GM20000 (cell line): ENCODE measurements around the gene TMEM63B.
"Not testable (repeated sequence)": the region's sequence is repeated elsewhere in the genome, so short reads cannot be mapped to it uniquely, and the experiment has no call there.

Source experiments
- DNase-seq: peaks from one replicate; pipeline ENCODE4 v3.0.0; 2012; ENCODE audit warnings: low spot score
- TF ChIP-seq, protein P1 (sequence below): IDR thresholded peaks from 2 replicates; pipeline ENCODE4 v1.5.1; 2012; ENCODE audit warnings: mild to moderate bottlenecking, control low read depth; ENCODE audit errors: extremely low read depth, missing control alignments

The TMEM63B gene

GRCh38 chr6:44082872-44083321 is 44.5 kb upstream of the TMEM63B start:
- no peak for DNase-seq
- TF ChIP-seq, protein P1, sequence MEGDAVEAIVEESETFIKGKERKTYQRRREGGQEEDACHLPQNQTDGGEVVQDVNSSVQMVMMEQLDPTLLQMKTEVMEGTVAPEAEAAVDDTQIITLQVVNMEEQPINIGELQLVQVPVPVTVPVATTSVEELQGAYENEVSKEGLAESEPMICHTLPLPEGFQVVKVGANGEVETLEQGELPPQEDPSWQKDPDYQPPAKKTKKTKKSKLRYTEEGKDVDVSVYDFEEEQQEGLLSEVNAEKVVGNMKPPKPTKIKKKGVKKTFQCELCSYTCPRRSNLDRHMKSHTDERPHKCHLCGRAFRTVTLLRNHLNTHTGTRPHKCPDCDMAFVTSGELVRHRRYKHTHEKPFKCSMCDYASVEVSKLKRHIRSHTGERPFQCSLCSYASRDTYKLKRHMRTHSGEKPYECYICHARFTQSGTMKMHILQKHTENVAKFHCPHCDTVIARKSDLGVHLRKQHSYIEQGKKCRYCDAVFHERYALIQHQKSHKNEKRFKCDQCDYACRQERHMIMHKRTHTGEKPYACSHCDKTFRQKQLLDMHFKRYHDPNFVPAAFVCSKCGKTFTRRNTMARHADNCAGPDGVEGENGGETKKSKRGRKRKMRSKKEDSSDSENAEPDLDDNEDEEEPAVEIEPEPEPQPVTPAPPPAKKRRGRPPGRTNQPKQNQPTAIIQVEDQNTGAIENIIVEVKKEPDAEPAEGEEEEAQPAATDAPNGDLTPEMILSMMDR: no peak

DNA sequence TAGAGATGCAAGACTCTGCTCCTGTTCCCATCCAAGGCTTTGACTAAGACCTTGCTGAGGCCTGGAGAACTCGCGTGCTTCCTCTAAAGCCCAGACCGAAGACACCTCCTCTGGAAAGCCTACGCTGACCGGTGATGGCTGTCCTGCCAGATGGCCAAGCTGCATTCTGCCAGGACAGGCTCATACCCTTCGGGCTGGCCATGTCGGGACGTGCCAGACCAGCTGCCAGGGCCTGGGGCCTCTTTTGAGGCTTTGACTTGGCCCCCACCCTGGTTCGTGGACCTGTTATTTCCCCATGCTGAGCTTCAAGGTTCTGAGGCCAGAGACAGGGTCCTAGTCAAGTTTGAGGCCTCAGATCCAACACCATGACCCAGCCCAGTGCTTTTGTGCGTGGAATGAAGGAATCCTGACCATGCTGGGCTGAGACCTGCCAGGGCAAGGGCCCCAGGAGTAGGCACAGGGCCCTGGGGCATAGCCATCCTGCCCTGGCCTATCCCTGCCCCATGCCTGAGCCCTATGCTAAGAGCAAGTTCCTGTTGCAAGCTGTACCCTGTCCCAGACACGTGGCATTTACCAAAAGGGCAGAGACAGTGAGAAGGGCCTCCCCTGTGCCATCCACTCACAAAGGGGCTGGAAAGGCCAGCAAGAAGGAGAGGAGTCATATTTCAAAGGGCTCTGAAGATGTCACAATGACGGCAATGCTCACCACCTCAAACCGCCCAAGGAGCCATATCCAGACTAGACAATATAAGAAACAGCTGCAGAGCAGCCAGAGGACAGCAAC is 42.9 kb upstream of the TMEM63B start:
- TF ChIP-seq, protein P1: no peak
- DNase-seq: no peak

- TF ChIP-seq, protein P1: no peak
- DNase-seq: no peak
These were observed 42.1 kb upstream of the TMEM63B start for GRCh38 chr6:44085219-44085618.

- no peak for DNase-seq
- TF ChIP-seq, protein P1: no peak
These were observed 40.3 kb upstream of the TMEM63B start for GRCh38 chr6:44086931-44087574.

DNA sequence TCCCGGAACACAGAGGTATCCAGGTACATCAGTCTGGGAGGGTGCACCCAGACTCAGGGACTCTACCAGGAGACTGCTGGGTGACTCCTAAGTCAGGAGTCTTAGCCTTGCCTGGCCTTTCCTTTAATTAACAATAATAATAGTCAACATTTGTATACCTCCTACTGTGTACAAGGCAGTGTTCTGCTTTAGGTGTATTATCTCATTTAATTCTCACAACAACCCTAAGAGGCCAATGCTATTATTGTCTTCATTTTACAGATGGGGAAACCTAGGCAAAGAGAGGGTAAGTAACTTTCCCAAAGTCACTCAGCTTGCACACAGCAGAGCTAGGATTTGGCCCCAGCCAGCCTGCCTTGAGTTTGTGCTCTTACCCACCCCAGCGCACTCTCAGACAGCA is 39.7 kb upstream of the TMEM63B start:
- TF ChIP-seq, protein P1: no peak
- no peak for DNase-seq

GRCh38 chr6:44088827-44089590 is 38.3 kb upstream of the TMEM63B start:
- no peak for DNase-seq
- TF ChIP-seq, protein P1: no peak

DNA sequence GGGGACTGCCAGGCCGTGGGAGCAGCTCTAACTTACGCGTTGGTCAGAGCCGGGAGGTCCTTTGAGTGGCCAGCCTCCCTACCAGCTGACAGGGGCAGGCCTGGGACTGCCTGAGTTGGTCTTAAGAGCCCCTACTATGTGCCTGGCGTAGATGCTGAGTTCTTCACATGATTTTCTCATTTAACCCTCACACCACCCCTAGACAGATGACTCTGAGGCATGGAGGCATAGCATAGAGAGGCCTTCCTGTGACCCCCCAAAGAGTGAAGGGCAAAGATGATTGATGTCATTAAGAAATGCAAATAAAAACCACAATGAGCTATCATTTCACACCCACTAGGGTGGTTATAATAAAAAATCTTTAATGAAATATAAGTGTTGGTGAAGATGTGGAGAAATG is 36.9 kb upstream of the TMEM63B start:
- TF ChIP-seq, protein P1: no peak

DNA sequence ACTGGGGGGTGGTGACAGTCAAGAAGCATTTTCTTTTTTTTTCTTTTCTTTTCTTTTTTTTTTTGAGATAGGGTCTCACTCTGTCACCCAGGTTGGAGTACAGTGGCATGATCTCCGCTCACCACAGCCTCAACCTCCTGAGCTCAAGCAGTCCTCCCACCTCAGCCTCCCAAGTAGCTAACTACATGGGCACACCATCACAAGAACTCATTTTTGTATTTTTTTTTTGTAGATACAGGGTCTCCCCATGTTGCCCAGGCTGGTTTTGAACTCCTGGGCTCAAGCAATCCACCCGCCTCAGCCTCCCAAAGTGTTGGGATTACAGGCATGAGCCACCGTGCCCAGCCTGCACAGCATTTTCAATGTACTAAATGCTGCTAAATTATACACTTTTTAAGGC is 36.0 kb upstream of the TMEM63B start:
- not testable (repeated sequence) for DNase-seq

More for the DNA sequence above, 36.9 kb upstream of the TMEM63B start:
- no peak for DNase-seq
